ENCODE results near the gene HRH3.

- TF ChIP-seq CTCF (IDR thresholded peaks at IDR 0.05) (no peak), POLR2AphosphoS5 (IDR thresholded peaks at IDR 0.05) (peak; percentile 69)
Measured at GRCh38 chr20:62215020-62215990, 4.8 kb downstream of the HRH3 start.

Data from prostate gland (tissue), 2 donors.